H9 (cell line): Measurements from ENCODE around the gene EHBP1. TPM values are rescaled to one million over a fixed set of nuclear protein-coding genes. Genes with fewer than 3 reads are reported as not detected.

ENCODE experiments used
- DNase-seq: peaks from one replicate; pipeline ENCODE4 v3.0.0-alpha.2; 2017
- H2AFZ ChIP-seq: one replicate; pipeline ENCODE4 v1.6.1; 2013; ENCODE audit warnings: mild to moderate bottlenecking, low read length, control low read depth, moderate library complexity
- H2AK5ac ChIP-seq: 2 replicates; pipeline ENCODE4 v1.6.1; 2013; ENCODE audit warnings: low read length, control low read depth, mixed read lengths; ENCODE audit not compliant: insufficient read length
- H2BK120ac ChIP-seq: one replicate; pipeline ENCODE4 v1.6.1; 2013; ENCODE audit warnings: low read depth, mild to moderate bottlenecking, low read length, control low read depth, inconsistent platforms; ENCODE audit not compliant: poor library complexity, severe bottlenecking
- H2BK12ac ChIP-seq: 2 replicates; pipeline ENCODE4 v1.6.1; 2013; ENCODE audit warnings: low read length, control low read depth, mixed read lengths, low read depth; ENCODE audit not compliant: insufficient read length
- H2BK15ac ChIP-seq: 2 replicates; pipeline ENCODE4 v1.6.1; 2013; ENCODE audit warnings: low read depth, low read length, control low read depth
- H2BK20ac ChIP-seq: one replicate; pipeline ENCODE4 v1.6.1; 2013; ENCODE audit warnings: low read depth, mild to moderate bottlenecking, low read length, control low read depth, inconsistent platforms; ENCODE audit not compliant: poor library complexity, severe bottlenecking
- H2BK5ac ChIP-seq: 2 replicates; pipeline ENCODE4 v1.6.1; 2013; ENCODE audit warnings: low read length, control low read depth, mixed read lengths; ENCODE audit not compliant: insufficient read length
- H3K14ac ChIP-seq: 2 replicates; pipeline ENCODE4 v1.6.1; 2013; ENCODE audit warnings: low read length, control low read depth; ENCODE audit not compliant: insufficient read depth
- H3K18ac ChIP-seq: 2 replicates; pipeline ENCODE4 v1.6.1; 2013; ENCODE audit warnings: low read depth, mild to moderate bottlenecking, mixed read lengths, low read length, control low read depth; ENCODE audit not compliant: insufficient read length
- H3K23ac ChIP-seq: 2 replicates; pipeline ENCODE4 v1.6.1; 2013; ENCODE audit warnings: low read length, control low read depth, mixed read lengths, low read depth; ENCODE audit not compliant: insufficient read length
- H3K23me2 ChIP-seq: 2 replicates; pipeline ENCODE4 v1.6.1; 2013; ENCODE audit warnings: low read depth, mild to moderate bottlenecking, mixed read lengths, low read length, control low read depth; ENCODE audit not compliant: insufficient read length, poor library complexity, severe bottlenecking
- H3K27ac ChIP-seq: 2 replicates; pipeline ENCODE4 v1.5.1; 2013; ENCODE audit warnings: low read length, control low read depth, mixed read lengths, low read depth; ENCODE audit not compliant: insufficient read length
- H3K27me3 ChIP-seq: 2 replicates; pipeline ENCODE4 v1.6.1; 2013; ENCODE audit warnings: low read length, control low read depth, inconsistent platforms; ENCODE audit not compliant: insufficient read depth
- H3K4ac ChIP-seq: 2 replicates; pipeline ENCODE4 v1.6.1; 2013; ENCODE audit warnings: low read depth, mild to moderate bottlenecking, control low read depth, inconsistent platforms, low read length, moderate library complexity
- H3K4me1 ChIP-seq: 2 replicates; pipeline ENCODE4 v1.6.1; 2013; ENCODE audit warnings: low read length, control low read depth, inconsistent platforms; ENCODE audit not compliant: insufficient read depth
- H3K4me2 ChIP-seq: 2 replicates; pipeline ENCODE4 v1.6.1; 2013; ENCODE audit warnings: low read length, control low read depth, mixed read lengths; ENCODE audit not compliant: insufficient read length, insufficient read depth
- H3K56ac ChIP-seq: 2 replicates; pipeline ENCODE4 v1.6.1; 2013; ENCODE audit warnings: low read depth, mild to moderate bottlenecking, mixed read lengths, low read length, control low read depth; ENCODE audit not compliant: insufficient read length
- H3K79me1 ChIP-seq: 2 replicates; pipeline ENCODE4 v1.6.1; 2013; ENCODE audit warnings: low read depth, mild to moderate bottlenecking, moderate library complexity, low read length, control low read depth, inconsistent platforms; ENCODE audit not compliant: insufficient read depth, poor library complexity, severe bottlenecking
- H3K79me2 ChIP-seq: 2 replicates; pipeline ENCODE4 v1.6.1; 2013; ENCODE audit warnings: low read length, control low read depth, inconsistent platforms; ENCODE audit not compliant: insufficient read depth
- H3K9ac ChIP-seq: 2 replicates; pipeline ENCODE4 v1.6.1; 2013; ENCODE audit warnings: low read length, control low read depth, mixed read lengths; ENCODE audit not compliant: insufficient read length; ENCODE audit errors: extremely low read depth
- H3K9me3 ChIP-seq: one replicate; pipeline ENCODE4 v1.6.1; 2013; ENCODE audit warnings: low read depth, low read length, inconsistent platforms; ENCODE audit not compliant: control insufficient read depth
- H3T11ph ChIP-seq: one replicate; pipeline ENCODE4 v1.6.1; 2013; ENCODE audit warnings: mild to moderate bottlenecking, low read length, control low read depth, inconsistent platforms
- H4K20me1 ChIP-seq: one replicate; pipeline ENCODE4 v1.6.1; 2013; ENCODE audit not compliant: control insufficient read depth, insufficient read length, insufficient read depth
- H4K5ac ChIP-seq: 2 replicates; pipeline ENCODE4 v1.6.1; 2013; ENCODE audit warnings: low read depth, mild to moderate bottlenecking, mixed read lengths, low read length, control low read depth; ENCODE audit not compliant: insufficient read length
- H4K8ac ChIP-seq: replicated peaks from 2 replicates; pipeline ENCODE4 v1.6.1; 2013; ENCODE audit warnings: low read length, control low read depth, mixed read lengths, low read depth; ENCODE audit not compliant: insufficient read length
- H4K91ac ChIP-seq: 2 replicates; pipeline ENCODE4 v1.6.1; 2013; ENCODE audit warnings: low read depth, mild to moderate bottlenecking, moderate library complexity, mixed read lengths, low read length, control low read depth; ENCODE audit not compliant: insufficient read length
- H3K27ac Mint-ChIP-seq, 3 experiments: 2 replicates in 2 of 3; 3 replicates in 1 of 3; pipeline ENCODE4 v1.8.0; 2020 to 2021; ENCODE audit warnings: mixed read lengths in 3 of 3, mild to moderate bottlenecking in 1 of 3, moderate library complexity in 1 of 3
- H3K27me3 Mint-ChIP-seq: 2 replicates; pipeline ENCODE4 v1.8.0; 2021; ENCODE audit warnings: low read depth, mild to moderate bottlenecking, moderate library complexity, mixed read lengths
- H3K36me3 Mint-ChIP-seq, 3 experiments: 2 replicates in 2 of 3; 3 replicates in 1 of 3; pipeline ENCODE4 v1.8.0; 2020 to 2021; ENCODE audit warnings: low read depth in 3 of 3, mixed read lengths in 3 of 3; ENCODE audit not compliant: insufficient read depth in 1 of 3
- H3K4me1 Mint-ChIP-seq, 2 experiments: 2 replicates each; pipeline ENCODE4 v1.8.0; 2020; ENCODE audit warnings: mixed read lengths in 2 of 2
- H3K4me3 Mint-ChIP-seq, 2 experiments: 2 replicates in 1 of 2; 3 replicates in 1 of 2; pipeline ENCODE4 v1.8.0; 2020 to 2021; ENCODE audit warnings: mild to moderate bottlenecking in 2 of 2, mixed read lengths in 2 of 2, moderate library complexity in 1 of 2
- H3K9me3 Mint-ChIP-seq, 2 experiments: 2 replicates in 1 of 2; 3 replicates in 1 of 2; pipeline ENCODE4 v1.8.0; 2020; ENCODE audit warnings: mild to moderate bottlenecking in 2 of 2, mixed read lengths in 2 of 2, moderate library complexity in 1 of 2
- CTCF ChIP-seq: fragments of 200-600 bp; sonication (generic); conservative IDR thresholded peaks from 3 replicates; pipeline ENCODE4 v1.8.0; 2021; ENCODE audit warnings: antibody characterized with exemption, mild to moderate bottlenecking
- WGBS: extraction: QIAGEN DNeasy Blood & Tissue Kit; methylation state at CpG from one replicate; pipeline ENCODE4 v1.1.7; 2013; ENCODE audit warnings: missing lambda C conversion rate, low lambda C conversion rate, mixed read lengths; ENCODE audit not compliant: insufficient read length; ENCODE audit errors: extremely low coverage; 5-methylcytosine and 5-hydroxymethylcytosine counted together
- total RNA-seq: library from RNA; stranded (reverse); gene quantifications from 2 replicates; pipeline ENCODE4 v1.2.1, GENCODE V29; 2021

Gene EHBP1
- total RNA-seq, 1 experiment from 2014 or later, result 35.6 TPM

- H3K27me3 Mint-ChIP-seq, result no peaks in the 10 kb centered on the region
- H3K27ac Mint-ChIP-seq, result no peak overlapping the region
- Histone ChIP-seq H3K23me2 (no peaks in the 10 kb centered on the region), H3K23ac (no peak overlapping the region), H4K20me1 (no peaks in the 10 kb centered on the region), H3K9ac (no peak overlapping the region), H2BK20ac (no peak overlapping the region), H3K79me2 (no peaks in the 10 kb centered on the region), H2BK120ac (no peak overlapping the region), H3K4me2 (no peak overlapping the region), H3K4me1 (no peaks in the 10 kb centered on the region), H4K91ac (no peak overlapping the region), H3K27me3 (no peaks in the 10 kb centered on the region), H4K5ac (no peak overlapping the region), H3T11ph (no peak overlapping the region), H2BK5ac (no peak overlapping the region), H2BK15ac (no peak overlapping the region), H3K27ac (no peak overlapping the region), H3K18ac (no peak overlapping the region), H2AK5ac (no peak overlapping the region), H3K79me1 (no peaks in the 10 kb centered on the region), H4K8ac (no peak overlapping the region), H3K9me3 (no peaks in the 10 kb centered on the region), H2BK12ac (no peak overlapping the region), H3K4ac (no peak overlapping the region), H3K14ac (no peak overlapping the region), H3K56ac (no peak overlapping the region), H2AFZ (no peak overlapping the region)
- WGBS, result no CpG with 5 or more reads among the region's 2 CpGs
- no peak for TF ChIP-seq CTCF
- H3K4me3 Mint-ChIP-seq, result no peak overlapping the region
- 0 out of 5 replicates have a peak, but pooled peaks cover 0 to 2% of the 10 kb centered on the region in 2 experiments for H3K9me3 Mint-ChIP-seq
- DNase-seq, result no peak
- peaks cover 2 to 17% (median 7%) of the 10 kb centered on the region in 3 experiments; a peak in 6 of 7 replicates for H3K36me3 Mint-ChIP-seq
- H3K4me1 Mint-ChIP-seq, result no peaks in the 10 kb centered on the region
Observed at GRCh38 chr2:62811086-62811485, 105.6 kb downstream of the EHBP1 start.
